OCI-LY7 (cell line): ENCODE results near the gene SGTB.

Source experiments
- EZH2phosphoT487 ChIP-seq: fragments of 200-600 bp; sonication (generic); IDR thresholded peaks from 2 replicates; pipeline ENCODE4 v1.6.1; 2018; ENCODE audit warnings: low read depth, borderline replicate concordance, mild to moderate bottlenecking, mixed run types, antibody characterized with exemption, low read length, moderate library complexity, mixed read lengths
- TF ChIP-seq, protein P1 (sequence below): fragments of 200-600 bp; sonication (generic); conservative IDR thresholded peaks from 2 replicates; pipeline ENCODE4 v1.5.1; 2014; ENCODE audit warnings: mild to moderate bottlenecking, antibody characterized with exemption, low read length, moderate library complexity, mixed read lengths

DNA sequence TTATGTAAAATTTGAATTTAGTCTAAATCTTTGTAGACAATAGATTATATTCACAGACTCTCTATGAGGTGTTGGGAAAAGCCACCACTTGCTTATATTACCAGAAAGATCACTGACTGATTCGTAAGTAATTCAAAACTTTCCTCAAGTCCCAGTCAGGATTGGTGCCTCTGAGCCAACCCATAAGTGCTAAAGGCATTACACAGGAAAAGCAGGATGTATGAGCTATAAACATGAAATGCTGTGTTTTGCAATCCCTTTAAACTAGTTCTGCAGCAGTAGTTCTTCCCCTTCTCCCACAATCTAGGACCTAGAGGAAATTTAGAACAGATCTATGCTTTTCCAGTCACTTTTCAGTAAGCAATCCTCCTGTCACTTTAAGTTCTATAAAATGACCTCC, 49.1 kb downstream of the SGTB start:
- TF ChIP-seq, protein P1, sequence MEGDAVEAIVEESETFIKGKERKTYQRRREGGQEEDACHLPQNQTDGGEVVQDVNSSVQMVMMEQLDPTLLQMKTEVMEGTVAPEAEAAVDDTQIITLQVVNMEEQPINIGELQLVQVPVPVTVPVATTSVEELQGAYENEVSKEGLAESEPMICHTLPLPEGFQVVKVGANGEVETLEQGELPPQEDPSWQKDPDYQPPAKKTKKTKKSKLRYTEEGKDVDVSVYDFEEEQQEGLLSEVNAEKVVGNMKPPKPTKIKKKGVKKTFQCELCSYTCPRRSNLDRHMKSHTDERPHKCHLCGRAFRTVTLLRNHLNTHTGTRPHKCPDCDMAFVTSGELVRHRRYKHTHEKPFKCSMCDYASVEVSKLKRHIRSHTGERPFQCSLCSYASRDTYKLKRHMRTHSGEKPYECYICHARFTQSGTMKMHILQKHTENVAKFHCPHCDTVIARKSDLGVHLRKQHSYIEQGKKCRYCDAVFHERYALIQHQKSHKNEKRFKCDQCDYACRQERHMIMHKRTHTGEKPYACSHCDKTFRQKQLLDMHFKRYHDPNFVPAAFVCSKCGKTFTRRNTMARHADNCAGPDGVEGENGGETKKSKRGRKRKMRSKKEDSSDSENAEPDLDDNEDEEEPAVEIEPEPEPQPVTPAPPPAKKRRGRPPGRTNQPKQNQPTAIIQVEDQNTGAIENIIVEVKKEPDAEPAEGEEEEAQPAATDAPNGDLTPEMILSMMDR = no peak
- TF ChIP-seq EZH2phosphoT487 = no peak
